HG03342 (cell line): ENCODE results near the gene PLEKHG4B.
"Not testable (repeated sequence)": the region's sequence is repeated elsewhere in the genome, so short reads cannot be mapped to it uniquely, and the experiment has no call there.

Source experiments
- ATAC-seq: cut with Tn5 transposase; IDR thresholded peaks from one replicate; pipeline ENCODE4 v1.9.1; 2021; ENCODE audit warnings: mild to moderate bottlenecking, moderate library complexity; ENCODE audit not compliant: unreplicated experiment

The PLEKHG4B gene

GRCh38 chr5:154826-155225, 62.9 kb downstream of the PLEKHG4B start:
- ATAC-seq: no peak

- ATAC-seq: no peak
Measured at GRCh38 chr5:155651-156410, 63.9 kb downstream of the PLEKHG4B start.

DNA sequence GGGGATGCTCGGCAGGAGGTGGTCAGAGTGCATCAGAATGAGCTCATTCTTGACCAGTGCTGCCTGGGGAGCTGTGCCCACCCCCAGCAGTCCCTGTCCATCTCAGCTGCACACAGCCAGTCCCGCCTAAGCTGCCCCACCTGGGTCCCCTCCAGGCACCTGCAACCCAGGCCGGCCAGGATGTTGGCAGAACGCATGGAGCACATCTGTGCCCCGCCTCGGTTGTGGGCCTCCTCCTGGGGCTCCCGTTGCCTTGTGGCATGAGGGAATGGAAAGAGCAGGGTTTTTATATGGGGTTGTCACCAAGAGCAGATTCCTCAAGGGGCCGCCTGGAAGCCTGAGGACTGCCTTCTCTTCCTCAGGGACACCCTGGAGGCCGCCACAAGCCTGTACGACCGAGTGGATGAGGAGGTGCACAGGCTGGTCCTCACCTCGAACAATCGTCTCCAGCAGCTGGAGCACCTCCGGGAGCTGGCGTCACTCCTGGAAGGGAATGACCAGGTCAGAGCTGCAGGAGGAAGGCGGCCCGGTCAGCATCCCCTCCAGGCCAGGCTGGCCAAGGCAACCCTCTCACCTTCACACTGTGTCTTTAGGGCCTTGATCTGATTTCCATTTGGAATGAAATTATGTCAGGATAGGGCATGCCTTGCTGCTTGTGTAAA, 64.6 kb downstream of the PLEKHG4B start:
- ATAC-seq: no peak

GRCh38 chr5:157126-157715, 65.3 kb downstream of the PLEKHG4B start:
- no peak for ATAC-seq

GRCh38 chr5:157801-158200, 65.8 kb downstream of the PLEKHG4B start:
- ATAC-seq: no peak

DNA sequence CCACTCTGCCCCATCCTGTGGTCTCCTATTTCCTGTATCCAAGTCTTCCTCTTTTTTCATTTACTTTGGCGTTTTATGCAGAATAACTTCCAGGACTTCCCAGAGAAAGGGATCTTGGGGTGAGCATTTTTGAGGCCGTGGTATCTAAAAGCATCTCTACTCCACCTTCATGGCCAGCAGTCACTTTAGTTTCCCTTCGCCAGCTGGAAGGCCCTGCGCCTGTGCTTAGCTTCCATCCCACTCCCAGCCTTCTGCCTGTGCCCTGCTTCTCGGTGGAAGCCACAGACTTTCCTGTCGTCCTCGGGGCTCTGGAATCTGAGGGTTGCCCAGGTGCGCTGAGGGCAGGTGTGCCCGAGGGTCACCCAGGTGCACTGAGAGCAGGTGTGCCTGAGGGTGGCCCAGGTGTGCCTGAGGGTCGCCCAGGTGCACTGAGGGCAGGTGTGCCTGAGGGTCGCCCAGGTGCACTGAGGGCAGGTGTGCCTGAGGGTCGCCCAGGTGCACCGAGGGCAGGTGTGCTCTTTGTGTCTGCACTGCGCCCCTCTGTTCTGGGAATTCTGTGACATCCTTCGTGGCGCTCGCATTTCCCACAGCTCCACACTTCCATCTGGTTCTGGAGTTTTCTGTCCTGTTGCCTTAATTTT, 67.0 kb downstream of the PLEKHG4B start:
- no peak for ATAC-seq

DNA sequence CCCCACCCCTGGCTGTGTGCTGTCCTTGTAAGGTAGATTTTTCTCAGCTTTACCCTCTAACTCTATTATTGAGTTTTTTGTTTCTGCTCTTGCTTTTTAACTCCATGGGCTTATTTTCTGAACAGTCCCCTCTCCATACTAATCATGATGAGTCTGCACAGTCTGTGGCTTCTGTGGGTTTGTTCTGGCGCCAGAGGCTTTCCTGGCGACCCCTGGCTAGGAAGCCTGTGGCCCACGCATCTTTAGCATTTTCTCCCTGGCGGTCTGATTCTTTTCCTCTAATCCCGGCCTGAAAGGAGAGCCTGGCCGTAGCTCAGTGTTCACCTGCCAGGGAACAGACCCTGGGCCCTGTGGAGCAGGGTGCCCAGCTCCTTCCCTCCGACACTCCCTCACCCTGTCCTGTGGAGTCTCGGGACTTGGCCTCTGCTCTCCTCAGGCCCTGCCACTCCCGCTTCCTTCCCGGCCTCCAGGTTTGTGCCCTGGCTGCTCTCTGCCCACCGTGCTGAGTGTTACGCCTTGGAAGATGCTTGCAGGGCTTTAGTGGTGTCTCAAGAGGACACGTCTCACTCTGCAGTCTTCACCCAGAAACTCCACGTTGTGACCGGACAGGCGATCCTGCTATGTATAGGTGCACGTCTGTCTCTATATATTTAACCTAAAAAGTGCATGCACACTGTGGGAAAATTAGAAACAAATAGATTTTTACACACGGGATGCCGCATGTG, 67.6 kb downstream of the PLEKHG4B start:
- no peak for ATAC-seq

DNA sequence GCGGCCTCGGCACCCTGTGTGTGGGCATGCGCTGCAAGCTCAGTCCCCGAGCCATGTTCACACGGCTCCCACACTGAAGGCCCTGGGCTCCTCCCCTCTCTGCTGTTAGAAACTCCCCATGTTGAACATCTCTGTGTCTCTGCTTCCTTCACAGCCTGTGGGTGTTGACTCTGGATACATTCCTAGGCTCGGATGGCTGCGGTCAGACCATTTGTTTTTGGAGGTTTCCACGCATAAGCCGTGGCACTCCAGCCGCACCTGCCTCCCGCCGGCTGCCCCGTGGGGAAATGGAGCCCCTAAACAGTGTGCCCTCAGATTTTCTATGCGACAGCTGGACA, 68.2 kb downstream of the PLEKHG4B start:
- ATAC-seq: no peak

- no peak for ATAC-seq
Measured at GRCh38 chr5:160921-161802, 69.2 kb downstream of the PLEKHG4B start.

DNA sequence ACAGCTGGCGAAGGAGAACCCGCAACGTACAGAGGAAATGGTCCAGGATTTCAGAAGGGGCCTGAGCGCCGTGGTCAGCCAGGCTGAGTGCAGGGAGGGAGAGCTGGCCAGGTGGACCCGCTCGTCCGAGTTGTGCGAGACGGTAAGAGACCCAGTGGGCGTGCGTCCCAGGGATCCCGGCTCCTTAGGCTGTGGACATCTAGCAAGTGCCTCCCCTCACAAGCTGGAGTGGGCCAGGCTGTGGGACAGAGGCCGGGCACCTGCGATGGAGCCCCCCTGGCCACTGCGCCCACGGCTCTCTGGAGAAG, 69.8 kb downstream of the PLEKHG4B start:
- no peak for ATAC-seq

GRCh38 chr5:162190-162564, 70.2 kb downstream of the PLEKHG4B start:
- no peak for ATAC-seq

GRCh38 chr5:162565-163337, 70.8 kb downstream of the PLEKHG4B start:
- ATAC-seq: no peak

DNA sequence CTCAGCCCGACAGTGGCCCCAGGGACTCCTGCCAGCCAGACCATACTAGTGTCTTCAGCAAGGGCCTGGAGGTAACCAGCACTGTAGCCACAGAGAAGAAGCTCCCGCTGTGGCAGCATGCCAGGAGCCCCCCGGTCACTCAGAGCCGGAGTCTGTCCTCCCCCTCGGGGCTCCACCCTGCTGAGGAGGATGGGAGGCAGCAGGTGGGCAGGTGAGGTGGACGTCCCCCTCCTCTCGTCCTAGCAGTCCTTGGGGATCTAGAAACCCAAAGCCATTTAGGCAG, 71.3 kb downstream of the PLEKHG4B start:
- no peak for ATAC-seq

DNA sequence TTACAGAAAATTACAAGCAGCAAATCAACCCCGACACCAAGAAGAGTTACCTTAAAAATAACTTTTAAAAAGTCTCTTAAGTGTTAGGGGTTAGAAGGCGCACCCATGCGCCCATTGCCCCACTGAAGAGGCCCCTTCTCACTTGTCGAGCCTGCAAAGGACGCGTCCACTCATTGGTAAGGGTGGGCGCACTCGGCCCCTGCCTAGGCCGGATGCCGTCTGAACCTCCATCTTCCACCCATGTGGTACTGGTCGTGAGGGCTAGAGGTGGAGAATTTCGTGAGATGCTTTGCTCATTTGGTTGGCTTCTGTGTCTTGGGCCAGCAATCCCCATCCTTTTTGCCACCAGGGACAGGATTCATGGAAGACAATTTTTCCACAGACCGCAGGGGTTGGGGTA, 71.9 kb downstream of the PLEKHG4B start:
- ATAC-seq: no peak

- ATAC-seq: no peak
Measured at GRCh38 chr5:164244-164643, 72.3 kb downstream of the PLEKHG4B start.

DNA sequence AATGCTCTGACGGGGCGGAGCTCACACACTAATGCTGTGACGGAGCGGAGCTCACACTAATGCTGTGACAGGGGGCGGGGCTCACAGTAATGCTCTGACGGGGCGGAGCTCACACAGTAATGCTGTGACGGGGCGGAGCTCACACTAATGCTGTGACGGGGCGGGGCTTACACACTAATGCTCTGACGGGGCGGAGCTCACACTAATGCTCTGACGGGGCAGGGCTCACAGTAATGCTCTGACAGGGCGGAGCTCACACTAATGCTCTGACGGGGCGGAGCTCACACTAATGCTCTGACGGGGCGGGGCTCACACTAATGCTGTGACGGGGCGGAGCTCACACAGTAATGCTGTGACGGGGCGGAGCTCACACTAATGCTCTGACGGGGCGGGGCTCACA, 72.8 kb downstream of the PLEKHG4B start:
- not testable (repeated sequence) for ATAC-seq

- no peak for ATAC-seq
Measured at GRCh38 chr5:166441-167372, 74.7 kb downstream of the PLEKHG4B start.

DNA sequence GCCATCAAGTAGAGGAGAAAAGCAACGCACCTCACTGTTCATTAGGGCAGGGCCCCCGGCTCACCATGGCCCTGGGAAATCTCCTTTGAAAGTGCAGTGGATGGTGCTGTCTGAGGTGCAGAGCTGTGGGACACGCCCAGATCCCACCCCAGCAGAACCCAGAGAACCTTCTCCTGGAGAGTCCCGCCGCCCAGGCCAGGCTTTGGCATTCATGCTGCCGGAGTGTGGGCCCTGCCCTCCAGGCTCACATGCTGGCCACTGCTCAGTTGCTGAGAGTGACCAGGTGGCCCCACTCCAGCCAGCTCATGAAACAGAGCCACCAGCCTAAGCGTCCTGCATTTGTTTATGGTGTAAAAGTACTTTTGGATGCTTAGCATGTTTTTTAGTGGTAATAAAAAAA, 75.5 kb downstream of the PLEKHG4B start:
- ATAC-seq: no peak
